Endothelial cell of umbilical vein (primary cell): Measurements from ENCODE around the gene RBM33. TPM values are rescaled to one million over a fixed set of nuclear protein-coding genes. Genes with fewer than 3 reads are reported as not detected.

Source experiments
- BruUV-seq: library from RNA; stranded (reverse); fragments of 400-500 nt; replicated peaks from 2 replicates; lab custom pipeline; 2021; lab: Mats Ljungman, UMichigan
- CTCF ChIA-PET: fragments of 300-600, 350-600 bp; sonication (Branson Sonifier 250); formaldehyde crosslinking; loops from one replicate; lab custom pipeline; 2021; ENCODE audit warnings: antibody characterized with exemption, inconsistent platforms; lab: Charles Lee
- POLR2A ChIA-PET: fragments of 300-600, 350-600 bp; sonication (Branson Sonifier 250); formaldehyde crosslinking; loops from one replicate; lab custom pipeline; 2021; ENCODE audit warnings: antibody characterized with exemption, inconsistent platforms; lab: Charles Lee
- DNase-seq: peaks from one replicate; pipeline ENCODE4 v3.0.0-alpha.2; 2011; ENCODE audit warnings: low read depth, low spot score
- FAIRE-seq: peaks from 2 replicates; lab custom pipeline; 2011; peaks lifted over from hg19 to GRCh38; lab: Jason Lieb, UNC
- H2AFZ ChIP-seq: 2 replicates; pipeline ENCODE4 v1.6.0; 2012; ENCODE audit warnings: low read depth, low read length, control low read depth, inconsistent platforms
- H3K27ac ChIP-seq: 2 replicates; pipeline ENCODE4 v1.5.1; 2011; ENCODE audit warnings: low read depth, mild to moderate bottlenecking, control low read depth, low read length, moderate library complexity; ENCODE audit not compliant: insufficient read depth
- H3K27me3 ChIP-seq, 2 experiments: 2 replicates each; pipeline versions ENCODE4 v1.6.0 to v1.6.1; 2011; ENCODE audit warnings: low read length in 2 of 2, mixed read lengths in 1 of 2; ENCODE audit not compliant: control insufficient read depth in 2 of 2, insufficient read depth in 2 of 2
- H3K36me3 ChIP-seq, 2 experiments: 2 replicates in 1 of 2; 3 replicates in 1 of 2; pipeline ENCODE4 v1.5.1; 2011; ENCODE audit warnings: low read length in 2 of 2, mild to moderate bottlenecking in 1 of 2, moderate library complexity in 1 of 2; ENCODE audit not compliant: control insufficient read depth in 2 of 2, insufficient read depth in 2 of 2; ENCODE audit errors: extremely low read depth in 1 of 2
- H3K4me1 ChIP-seq: 3 replicates; pipeline ENCODE4 v1.5.1; 2011; ENCODE audit warnings: mild to moderate bottlenecking, low read length; ENCODE audit not compliant: control insufficient read depth, insufficient read depth; ENCODE audit errors: extremely low read depth
- H3K4me2 ChIP-seq: 2 replicates; pipeline ENCODE4 v1.6.1; 2011; ENCODE audit warnings: low read length, control low read depth, mixed read lengths; ENCODE audit not compliant: insufficient read depth
- H3K4me3 ChIP-seq, 3 experiments: fragments of 200-600 bp in 1 of 3; sonication (generic), shearing (Covaris generic) in 1 of 3; replicated peaks in 1 of 3; 2 replicates each; pipeline ENCODE4 v1.5.1; 2011 to 2016; ENCODE audit warnings: control low read depth in 3 of 3, low read length in 3 of 3, mild to moderate bottlenecking in 2 of 3, inconsistent platforms in 1 of 3, low read depth in 1 of 3, moderate library complexity in 1 of 3; ENCODE audit not compliant: insufficient read depth in 1 of 3
- H3K79me2 ChIP-seq: 2 replicates; pipeline ENCODE4 v1.6.0; 2012; ENCODE audit warnings: low read length, inconsistent platforms; ENCODE audit not compliant: control insufficient read depth, insufficient read depth
- H3K9ac ChIP-seq: replicated peaks from 2 replicates; pipeline ENCODE3; 2011; ENCODE audit warnings: low read length, control low read depth; ENCODE audit not compliant: insufficient read depth; ENCODE audit errors: extremely low read depth
- H3K9me1 ChIP-seq: replicated peaks from 3 replicates; pipeline ENCODE4 v1.6.0; 2011; ENCODE audit warnings: mild to moderate bottlenecking, low read length; ENCODE audit not compliant: control insufficient read depth, insufficient read depth; ENCODE audit errors: extremely low read depth
- H3K9me3 ChIP-seq: replicated peaks from 2 replicates; pipeline ENCODE4 v1.5.1; 2012; ENCODE audit warnings: low read length, inconsistent platforms; ENCODE audit not compliant: control insufficient read depth, insufficient read depth
- H4K20me1 ChIP-seq: replicated peaks from 2 replicates; pipeline ENCODE3; 2011; ENCODE audit warnings: mild to moderate bottlenecking, low read length; ENCODE audit not compliant: control insufficient read depth, insufficient read depth; ENCODE audit errors: extremely low read depth
- CTCF ChIP-seq, 2 donors: IDR thresholded peaks; 1 replicate in 1 of 2; 2 replicates in 1 of 2; pipeline ENCODE4 v1.5.1; 2011; ENCODE audit warnings: low read length in 2 of 2, mild to moderate bottlenecking in 2 of 2, moderate library complexity in 2 of 2, control low read depth in 1 of 2, inconsistent platforms in 1 of 2, low read depth in 1 of 2; ENCODE audit not compliant: insufficient read depth in 1 of 2; ENCODE audit errors: extremely low read depth in 1 of 2
- EZH2 ChIP-seq: IDR thresholded peaks from 2 replicates; pipeline ENCODE4 v1.6.1; 2012; ENCODE audit warnings: borderline replicate concordance, low read depth, mild to moderate bottlenecking, moderate library complexity, low read length, inconsistent platforms; ENCODE audit not compliant: severe bottlenecking
- FOS ChIP-seq: IDR thresholded peaks from 2 replicates; pipeline ENCODE4 v1.6.1; 2011; ENCODE audit warnings: mild to moderate bottlenecking, low read length, moderate library complexity, borderline replicate concordance; ENCODE audit not compliant: insufficient read depth
- GATA2 ChIP-seq: IDR thresholded peaks from 2 replicates; pipeline ENCODE4 v1.7.0; 2011; ENCODE audit warnings: low read depth, mild to moderate bottlenecking, moderate library complexity, mixed read lengths, low read length; ENCODE audit not compliant: insufficient read length, insufficient read depth
- JUN ChIP-seq: IDR thresholded peaks from 2 replicates; pipeline ENCODE4 v1.6.1; 2011; ENCODE audit warnings: borderline replicate concordance, low read depth; ENCODE audit not compliant: insufficient read length, insufficient read depth
- MAX ChIP-seq: IDR thresholded peaks from 2 replicates; pipeline ENCODE4 v1.6.1; 2011; ENCODE audit not compliant: insufficient read depth, insufficient read length
- MYC ChIP-seq: IDR thresholded peaks from one replicate; pipeline ENCODE4 v1.6.1; 2011; ENCODE audit warnings: mild to moderate bottlenecking, low read depth, low read length
- POLR2A ChIP-seq: IDR thresholded peaks from 2 replicates; pipeline ENCODE4 v1.6.1; 2012; ENCODE audit warnings: low read depth, mild to moderate bottlenecking, control low read depth, low read length
- POLR2AphosphoS5 ChIP-seq: IDR thresholded peaks from 2 replicates; pipeline ENCODE4 v1.6.1; 2012; ENCODE audit warnings: low read depth, mild to moderate bottlenecking, control low read depth, low read length, moderate library complexity; ENCODE audit not compliant: insufficient read depth
- dilution Hi-C: fragments of 300-500 bp; cut with MboI; formaldehyde crosslinking; loops from one replicate; pipeline ENCODE4 v1.15.0; 2019; ENCODE audit warnings: low sequenced_read_pairs; ENCODE audit not compliant: extremely low pct_ligation_motif_present
- intact Hi-C: fragments of 100-400 bp; cut with micrococcal nuclease; formaldehyde crosslinking; loops from one replicate; pipeline ENCODE4 v1.10.0; 2022
- polyA plus RNA-seq, 4 experiments: library from polyadenylated mRNA; depleted of rRNA in 3 of 4; stranded (reverse) in 3 of 4; unstranded in 1 of 4; fragments of >200 nt; gene quantifications; 2 replicates each; pipeline versions ENCODE4 v1.2.1 to v1.2.3, GENCODE V29; 2011 to 2012; ENCODE audit warnings: missing spikeins in 1 of 4
- total RNA-seq: library from RNA; stranded (reverse); gene quantifications from 2 replicates; pipeline ENCODE4 v1.2.3, GENCODE V29; 2021

The RBM33 gene
- total and polyA plus RNA-seq, 2 donors (not counting 3 experiments of a cell fraction or from before 2014, with no cell fraction given): 16.2 to 68.2 TPM

GRCh38 chr7:155603205-155603857 lies 41.1 kb upstream of the RBM33 start:
- DNase-seq: no peak
- CTCF ChIA-PET: interaction anchor here (1.7 kb wide), 1 partner anchor 170 kb away, joined by 4 read pairs; no protein-coding TSS in a partner anchor
- H3K4me3 ChIP-seq: no peak overlapping the region
- H2AFZ ChIP-seq: peak overlapping the region; percentile 33
- no peaks in the 10 kb centered on the region for H3K4me1 ChIP-seq
- no peaks in the 10 kb centered on the region for H3K9me3 ChIP-seq
- dilution Hi-C loops: no loop called here
- peaks cover 0 to 10% of the 10 kb centered on the region in 2 experiments for H3K27me3 ChIP-seq
- no peaks in the 10 kb centered on the region for H4K20me1 ChIP-seq
- no peaks in the 10 kb centered on the region for H3K79me2 ChIP-seq
- TF ChIP-seq GATA2: no peak
- no peak for TF ChIP-seq FOS
- no peak for TF ChIP-seq MAX
- TF ChIP-seq JUN: no peak
- TF ChIP-seq CTCF (IDR thresholded peaks at IDR 0.05; ENCODE audit: extremely low read depth in 1 of 2, insufficient read depth in 1 of 2, low read depth in 1 of 2, low read length in 2 of 2): no peak
- TF ChIP-seq EZH2: no peak
- TF ChIP-seq POLR2A: no peak
- no peak for TF ChIP-seq MYC
- no peak for TF ChIP-seq POLR2AphosphoS5
- H3K4me2 ChIP-seq: no peak overlapping the region
- H3K9ac ChIP-seq: no peak overlapping the region
- no TSS peak for BruUV-seq
- intact Hi-C loops: no loop called here
- no peak overlapping the region for H3K27ac ChIP-seq
- FAIRE-seq: no peak
- H3K9me1 ChIP-seq: no peaks in the 10 kb centered on the region
- H3K36me3 ChIP-seq: no peaks in the 10 kb centered on the region
- POLR2A ChIA-PET: no interaction called here
